ENCODE data around the gene ARHGEF18.

ARHGEF18 gene

GRCh38 chr19:7349231-7349591, 474 bp downstream of the ARHGEF18 start:
- no peak overlapping the region for H3K4me3 ChIP-seq (ENCODE audit: low read depth, low read length)
- TF ChIP-seq, protein P1, sequence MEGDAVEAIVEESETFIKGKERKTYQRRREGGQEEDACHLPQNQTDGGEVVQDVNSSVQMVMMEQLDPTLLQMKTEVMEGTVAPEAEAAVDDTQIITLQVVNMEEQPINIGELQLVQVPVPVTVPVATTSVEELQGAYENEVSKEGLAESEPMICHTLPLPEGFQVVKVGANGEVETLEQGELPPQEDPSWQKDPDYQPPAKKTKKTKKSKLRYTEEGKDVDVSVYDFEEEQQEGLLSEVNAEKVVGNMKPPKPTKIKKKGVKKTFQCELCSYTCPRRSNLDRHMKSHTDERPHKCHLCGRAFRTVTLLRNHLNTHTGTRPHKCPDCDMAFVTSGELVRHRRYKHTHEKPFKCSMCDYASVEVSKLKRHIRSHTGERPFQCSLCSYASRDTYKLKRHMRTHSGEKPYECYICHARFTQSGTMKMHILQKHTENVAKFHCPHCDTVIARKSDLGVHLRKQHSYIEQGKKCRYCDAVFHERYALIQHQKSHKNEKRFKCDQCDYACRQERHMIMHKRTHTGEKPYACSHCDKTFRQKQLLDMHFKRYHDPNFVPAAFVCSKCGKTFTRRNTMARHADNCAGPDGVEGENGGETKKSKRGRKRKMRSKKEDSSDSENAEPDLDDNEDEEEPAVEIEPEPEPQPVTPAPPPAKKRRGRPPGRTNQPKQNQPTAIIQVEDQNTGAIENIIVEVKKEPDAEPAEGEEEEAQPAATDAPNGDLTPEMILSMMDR (IDR thresholded peaks at IDR 0.05; ENCODE audit: control insufficient read depth, extremely low read depth, insufficient read depth), result no peak
- no peak for DNase-seq (ENCODE audit: low read depth)

DNA sequence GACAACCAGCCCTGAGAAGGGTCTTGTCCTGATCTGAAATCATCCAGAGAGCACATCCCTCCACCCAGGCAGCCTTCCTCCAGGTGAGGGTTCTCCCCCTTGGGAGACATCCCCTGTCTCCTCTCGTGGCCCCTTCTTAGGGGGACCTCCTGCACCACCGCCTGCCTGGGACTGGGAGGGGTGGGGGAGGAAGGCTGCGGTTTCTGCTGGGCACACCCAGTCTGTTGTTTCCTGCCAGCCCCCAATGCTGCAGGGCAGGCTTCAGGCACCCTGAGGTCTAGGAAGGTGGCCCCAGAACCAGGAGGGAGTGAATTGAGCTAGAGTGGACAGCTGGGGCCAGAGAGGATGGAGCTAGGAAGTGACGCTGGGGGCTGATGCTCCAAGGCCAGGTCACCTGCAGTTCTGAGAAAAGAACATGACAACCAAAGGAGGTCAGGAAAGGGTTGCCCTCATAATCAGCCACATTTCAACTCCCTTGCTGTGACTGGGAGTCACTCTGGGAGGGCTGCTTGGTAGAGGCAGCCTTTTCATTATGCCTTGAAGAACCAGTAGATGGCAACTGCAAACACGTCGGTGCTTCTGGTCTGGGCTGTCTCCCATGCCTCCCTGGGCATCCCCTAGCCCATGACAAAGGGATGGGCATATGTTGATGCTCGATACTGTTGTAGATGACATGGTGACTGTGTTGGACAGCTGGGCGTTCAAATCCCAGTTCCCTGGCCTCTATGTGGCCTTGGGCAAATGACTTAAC, 1.4 kb downstream of the ARHGEF18 start:
- TF ChIP-seq, protein P1 (IDR thresholded peaks at IDR 0.05; ENCODE audit: control insufficient read depth, extremely low read depth, insufficient read depth), result no peak
- DNase-seq (ENCODE audit: low read depth), result no peak
- H3K4me3 ChIP-seq (ENCODE audit: low read depth, low read length), result no peak overlapping the region

- TF ChIP-seq, protein P1 (IDR thresholded peaks at IDR 0.05; ENCODE audit: control insufficient read depth, extremely low read depth, insufficient read depth), result no peak
- no peak overlapping the region for H3K4me3 ChIP-seq (ENCODE audit: low read depth, low read length)
- DNase-seq (ENCODE audit: low read depth), result no peak
Measured at GRCh38 chr19:7351861-7352260, 3.1 kb downstream of the ARHGEF18 start.

DNA sequence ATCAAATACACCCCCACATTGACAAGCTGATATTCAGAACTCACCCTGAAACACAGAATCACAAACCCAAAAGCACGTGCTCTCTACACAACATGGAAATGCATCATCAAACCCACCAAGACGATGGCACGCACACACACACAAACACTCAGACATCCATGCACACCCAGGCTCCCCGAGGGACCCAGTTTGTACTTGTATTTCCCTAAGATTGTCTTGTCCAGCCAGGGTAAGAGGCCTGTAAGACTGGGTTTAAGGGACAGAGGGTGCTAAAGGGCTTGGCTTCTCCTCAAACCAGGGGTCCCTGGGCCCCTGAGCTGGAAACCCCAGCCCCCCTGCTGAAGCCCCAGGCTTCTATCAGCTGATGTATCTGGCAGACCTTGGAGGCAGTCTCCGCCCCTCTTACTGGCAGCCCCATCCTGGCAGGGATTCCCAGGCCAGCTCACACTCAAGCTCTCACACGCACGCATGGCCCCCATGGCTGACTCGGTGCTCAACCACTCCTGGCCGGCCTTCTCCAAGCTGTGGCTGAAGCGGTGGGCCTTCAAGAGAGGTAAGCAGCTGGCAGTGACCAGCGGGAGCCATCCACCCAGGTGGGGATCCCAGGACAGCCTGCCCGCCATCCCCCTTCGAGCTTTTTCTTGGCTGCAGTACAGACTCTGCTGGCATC, 6.5 kb downstream of the ARHGEF18 start:
- H3K4me3 ChIP-seq (ENCODE audit: low read depth, low read length), result no peak overlapping the region
- DNase-seq (ENCODE audit: low read depth), result no peak
- TF ChIP-seq, protein P1 (IDR thresholded peaks at IDR 0.05; ENCODE audit: control insufficient read depth, extremely low read depth, insufficient read depth), result no peak

DNA sequence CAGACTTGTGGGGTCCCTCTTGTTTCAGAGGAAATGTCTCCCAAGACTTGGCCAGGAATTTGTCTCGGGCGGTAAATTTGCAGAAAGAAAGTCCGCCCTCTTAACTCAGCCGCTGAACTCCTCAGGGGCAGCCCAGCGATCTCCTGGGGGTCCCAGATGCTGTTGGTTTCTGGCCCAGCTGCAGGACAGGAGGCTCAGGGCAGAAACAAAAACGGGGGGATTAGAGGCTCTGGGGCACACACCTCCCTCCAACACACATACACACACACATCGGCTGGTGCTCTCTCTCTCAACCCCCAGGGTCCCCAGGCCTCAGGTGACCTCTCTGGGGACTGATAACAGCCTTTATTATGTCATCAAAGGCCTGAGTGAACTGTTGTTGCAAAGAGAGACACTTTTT, 7.1 kb downstream of the ARHGEF18 start:
- TF ChIP-seq, protein P1 (IDR thresholded peaks at IDR 0.05; ENCODE audit: control insufficient read depth, extremely low read depth, insufficient read depth), result no peak
- no peak overlapping the region for H3K4me3 ChIP-seq (ENCODE audit: low read depth, low read length)
- DNase-seq (ENCODE audit: low read depth), result no peak

DNA sequence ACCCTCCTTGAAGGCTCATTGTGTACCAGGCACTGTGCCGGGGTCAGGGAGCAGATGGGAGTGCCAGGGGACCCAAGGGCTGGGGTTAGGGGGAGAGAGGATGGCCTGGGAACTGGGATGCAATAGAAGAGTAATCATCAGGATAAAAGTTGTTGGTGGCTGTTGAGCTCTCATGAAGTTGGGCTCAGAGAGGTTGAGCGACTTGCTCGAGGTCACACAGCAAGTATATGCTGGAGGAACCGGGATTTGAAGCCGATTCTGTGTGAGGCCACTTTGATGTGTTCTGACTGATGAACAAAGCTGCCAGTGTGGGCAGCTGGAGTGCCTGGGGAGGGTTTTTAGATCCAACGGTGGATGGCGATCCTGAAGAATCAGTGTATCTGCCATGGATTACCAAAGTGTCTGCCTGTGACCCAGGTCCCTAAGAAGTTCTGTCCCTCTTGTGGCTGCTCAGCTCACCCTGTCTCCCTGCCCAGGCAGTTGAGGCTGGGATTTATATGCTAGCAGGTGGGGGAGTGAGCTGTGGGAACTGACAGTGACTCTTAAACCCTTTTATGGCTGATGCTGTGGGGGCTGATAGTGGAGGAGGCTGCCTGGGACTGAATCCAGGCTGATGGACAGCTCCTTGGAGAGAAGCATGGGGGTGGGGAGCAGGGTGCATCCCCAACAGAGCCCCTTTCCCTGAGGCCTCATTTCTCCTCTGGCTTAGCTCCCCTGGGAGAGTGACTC, 8.3 kb downstream of the ARHGEF18 start:
- TF ChIP-seq, protein P1 (IDR thresholded peaks at IDR 0.05; ENCODE audit: control insufficient read depth, extremely low read depth, insufficient read depth), result no peak
- H3K4me3 ChIP-seq (ENCODE audit: low read depth, low read length), result no peak overlapping the region
- no peak for DNase-seq (ENCODE audit: low read depth)

All from LNCaP clone FGC (cell line).